HL-60 (cell line): ENCODE data around the gene RELT.

ENCODE experiments used
- POLR2AphosphoS5 ChIP-seq: IDR thresholded peaks from 2 replicates; pipeline ENCODE4 v1.6.1; 2012; ENCODE audit warnings: low read depth
- TF ChIP-seq, protein P1 (sequence below): IDR thresholded peaks from one replicate; pipeline ENCODE4 v1.5.1; 2011; ENCODE audit warnings: low read length, control low read depth, inconsistent platforms; ENCODE audit not compliant: insufficient read depth

DNA sequence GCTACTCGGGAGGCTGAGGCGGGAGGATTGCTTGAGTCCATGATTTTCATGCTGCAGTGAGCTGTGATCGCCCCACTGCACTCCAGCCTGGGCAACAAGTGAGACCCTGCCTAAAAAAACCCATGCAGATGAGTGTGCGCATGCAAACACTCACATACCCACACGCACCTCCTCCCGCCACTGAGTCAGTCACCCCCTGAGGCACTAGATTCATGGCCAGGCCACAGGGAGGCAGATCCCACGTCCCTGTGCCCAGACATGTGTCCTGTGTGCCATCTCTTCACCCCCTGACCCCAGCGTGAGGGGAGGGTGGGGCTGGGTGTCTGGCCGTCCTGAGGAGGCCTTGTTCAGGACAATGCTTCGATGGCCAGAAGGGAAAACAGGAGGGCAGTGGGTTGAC lies 15.5 kb downstream of the RELT start:
- TF ChIP-seq, protein P1, sequence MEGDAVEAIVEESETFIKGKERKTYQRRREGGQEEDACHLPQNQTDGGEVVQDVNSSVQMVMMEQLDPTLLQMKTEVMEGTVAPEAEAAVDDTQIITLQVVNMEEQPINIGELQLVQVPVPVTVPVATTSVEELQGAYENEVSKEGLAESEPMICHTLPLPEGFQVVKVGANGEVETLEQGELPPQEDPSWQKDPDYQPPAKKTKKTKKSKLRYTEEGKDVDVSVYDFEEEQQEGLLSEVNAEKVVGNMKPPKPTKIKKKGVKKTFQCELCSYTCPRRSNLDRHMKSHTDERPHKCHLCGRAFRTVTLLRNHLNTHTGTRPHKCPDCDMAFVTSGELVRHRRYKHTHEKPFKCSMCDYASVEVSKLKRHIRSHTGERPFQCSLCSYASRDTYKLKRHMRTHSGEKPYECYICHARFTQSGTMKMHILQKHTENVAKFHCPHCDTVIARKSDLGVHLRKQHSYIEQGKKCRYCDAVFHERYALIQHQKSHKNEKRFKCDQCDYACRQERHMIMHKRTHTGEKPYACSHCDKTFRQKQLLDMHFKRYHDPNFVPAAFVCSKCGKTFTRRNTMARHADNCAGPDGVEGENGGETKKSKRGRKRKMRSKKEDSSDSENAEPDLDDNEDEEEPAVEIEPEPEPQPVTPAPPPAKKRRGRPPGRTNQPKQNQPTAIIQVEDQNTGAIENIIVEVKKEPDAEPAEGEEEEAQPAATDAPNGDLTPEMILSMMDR = no peak
- no peak for TF ChIP-seq POLR2AphosphoS5
